Panc1 (cell line): ENCODE measurements around the gene SLC8B1. TPM values are rescaled to one million over a fixed set of nuclear protein-coding genes. Genes with fewer than 3 reads are reported as not detected.

Experiments used
- ATAC-seq: fragments of 200-7000 bp; cut with Tn5 transposase; 2 replicates; pipeline ENCODE4 v1.9.1; 2020; ENCODE audit warnings: mild to moderate bottlenecking, moderate library complexity
- BruUV-seq: library from RNA; stranded (reverse); fragments of 400-500 nt; replicated peaks from 2 replicates; lab custom pipeline; 2021; lab: Mats Ljungman, UMichigan
- CTCF ChIA-PET: fragments of 300-600 bp; sonication (Branson Sonifier 250); formaldehyde crosslinking; loops from one replicate; lab custom pipeline; 2022; ENCODE audit warnings: antibody characterized with exemption; lab: Charles Lee
- POLR2A ChIA-PET: fragments of 300-600 bp; sonication (Branson Sonifier 250); formaldehyde crosslinking; loops from one replicate; lab custom pipeline; 2022; ENCODE audit warnings: antibody characterized with exemption; lab: Charles Lee
- DNase-seq: peaks from one replicate; pipeline ENCODE4 v3.0.0-alpha.2; 2010; ENCODE audit warnings: low read depth, low spot score
- H3K27ac ChIP-seq: 2 replicates; pipeline ENCODE4 v1.5.1; 2011; ENCODE audit warnings: mild to moderate bottlenecking, low read length, inconsistent platforms
- H3K27me3 ChIP-seq: fragments of 200-500 bp; sonication (Bioruptor generic); 2 replicates; pipeline ENCODE4 v1.6.0; 2014; ENCODE audit warnings: low read length, inconsistent platforms; ENCODE audit not compliant: control insufficient read depth, insufficient read depth
- H3K36me3 ChIP-seq: fragments of 200-500 bp; sonication (Bioruptor generic); 2 replicates; pipeline ENCODE4 v1.5.1; 2014; ENCODE audit warnings: inconsistent platforms, mild to moderate bottlenecking, low read length, moderate library complexity; ENCODE audit not compliant: control insufficient read depth, insufficient read depth
- H3K4me1 ChIP-seq: 2 replicates; pipeline ENCODE4 v1.5.1; 2011; ENCODE audit warnings: inconsistent platforms, mild to moderate bottlenecking, low read length, moderate library complexity; ENCODE audit not compliant: control insufficient read depth, insufficient read depth
- H3K4me3 ChIP-seq, 2 experiments: 2 replicates each; pipeline ENCODE4 v1.5.1; 2011 to 2012; ENCODE audit warnings: low read depth in 2 of 2, low read length in 2 of 2, mild to moderate bottlenecking in 2 of 2, inconsistent platforms in 1 of 2, moderate library complexity in 1 of 2
- H3K9me3 ChIP-seq: fragments of 200-500 bp; sonication (Bioruptor generic); 2 replicates; pipeline ENCODE4 v1.5.1; 2014; ENCODE audit warnings: low read depth, mild to moderate bottlenecking, inconsistent platforms, low read length, moderate library complexity; ENCODE audit not compliant: control insufficient read depth, insufficient read depth
- POLR2AphosphoS5 ChIP-seq: IDR thresholded peaks from 2 replicates; pipeline ENCODE4 v1.6.1; 2012; ENCODE audit warnings: mild to moderate bottlenecking, low read depth, low read length, moderate library complexity
- SIN3A ChIP-seq: IDR thresholded peaks from 2 replicates; pipeline ENCODE4 v1.6.1; 2012; ENCODE audit warnings: low read depth, mild to moderate bottlenecking, low read length, moderate library complexity, borderline replicate concordance; ENCODE audit not compliant: insufficient read depth
- TCF7L2 ChIP-seq: IDR thresholded peaks from 2 replicates; pipeline ENCODE4 v1.6.1; 2011; ENCODE audit warnings: mild to moderate bottlenecking, low read depth, low read length, inconsistent platforms
- in situ Hi-C: cut with HindIII; loops from 2 replicates; pipeline ENCODE4 v1.10.0; 2016; ENCODE audit warnings: low sequenced_read_pairs, low pct_unique_long_range_greater_than_20kb
- intact Hi-C: fragments of 100-400 bp; cut with micrococcal nuclease; formaldehyde crosslinking; loops from one replicate; pipeline ENCODE4 v1.10.0; 2022; ENCODE audit not compliant: unreplicated experiment
- total RNA-seq: library from RNA; stranded (reverse); gene quantifications from one replicate; pipeline ENCODE4 v1.2.1, GENCODE V29; 2021; ENCODE audit not compliant: unreplicated experiment
- TF ChIP-seq, protein P1 (sequence below): fragments of 450-650 bp; IDR thresholded peaks from 2 replicates; pipeline ENCODE4 v1.5.1; 2017; ENCODE audit warnings: mild to moderate bottlenecking
- TF ChIP-seq, protein P2 (sequence below), 2 experiments: IDR thresholded peaks; 2 replicates each; pipeline ENCODE4 v1.6.1; 2011 to 2012; ENCODE audit warnings: low read depth in 2 of 2, control low read depth in 1 of 2, low read length in 1 of 2, mild to moderate bottlenecking in 1 of 2, moderate library complexity in 1 of 2; ENCODE audit not compliant: insufficient read depth in 1 of 2

Gene SLC8B1
- total RNA-seq, 1 experiment from 2014 or later: 26.7 TPM

DNA sequence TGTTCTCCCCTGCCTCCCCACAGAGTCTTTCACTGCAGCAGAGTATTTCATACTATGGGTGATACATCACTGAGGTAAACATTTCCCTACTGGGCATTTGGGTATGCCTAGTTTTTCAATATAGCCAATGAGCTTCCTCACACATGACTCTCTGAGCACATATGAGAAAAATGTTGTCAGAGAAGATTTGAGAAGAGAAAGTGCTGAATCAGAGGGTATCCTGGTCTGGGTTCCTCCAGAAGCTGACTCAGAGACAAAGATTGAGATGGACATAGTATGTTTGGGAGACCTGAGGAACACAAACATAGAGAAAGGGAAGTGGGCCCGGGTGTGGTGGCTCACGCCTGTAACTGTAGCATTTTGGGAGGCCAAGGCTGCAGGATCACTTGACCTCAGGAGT is 12.6 kb downstream of the SLC8B1 start:
- ChIA-PET CTCF (no interaction called here), POLR2A (no interaction called here)
- DNase-seq (no peak), ATAC-seq (no peak)
- H3K4me1 ChIP-seq: no peaks in the 10 kb centered on the region
- BruUV-seq: no TSS peak
- H3K27me3 ChIP-seq: no peaks in the 10 kb centered on the region
- intact Hi-C loops: no loop called here
- H3K27ac ChIP-seq: no peak overlapping the region
- no peak overlapping the region for H3K4me3 ChIP-seq
- in situ Hi-C loops: no loop called here
- no peaks in the 10 kb centered on the region for H3K9me3 ChIP-seq
- no peaks in the 10 kb centered on the region for H3K36me3 ChIP-seq
- no peak for TF ChIP-seq POLR2AphosphoS5
- no peak for TF ChIP-seq TCF7L2
- TF ChIP-seq, protein P1, sequence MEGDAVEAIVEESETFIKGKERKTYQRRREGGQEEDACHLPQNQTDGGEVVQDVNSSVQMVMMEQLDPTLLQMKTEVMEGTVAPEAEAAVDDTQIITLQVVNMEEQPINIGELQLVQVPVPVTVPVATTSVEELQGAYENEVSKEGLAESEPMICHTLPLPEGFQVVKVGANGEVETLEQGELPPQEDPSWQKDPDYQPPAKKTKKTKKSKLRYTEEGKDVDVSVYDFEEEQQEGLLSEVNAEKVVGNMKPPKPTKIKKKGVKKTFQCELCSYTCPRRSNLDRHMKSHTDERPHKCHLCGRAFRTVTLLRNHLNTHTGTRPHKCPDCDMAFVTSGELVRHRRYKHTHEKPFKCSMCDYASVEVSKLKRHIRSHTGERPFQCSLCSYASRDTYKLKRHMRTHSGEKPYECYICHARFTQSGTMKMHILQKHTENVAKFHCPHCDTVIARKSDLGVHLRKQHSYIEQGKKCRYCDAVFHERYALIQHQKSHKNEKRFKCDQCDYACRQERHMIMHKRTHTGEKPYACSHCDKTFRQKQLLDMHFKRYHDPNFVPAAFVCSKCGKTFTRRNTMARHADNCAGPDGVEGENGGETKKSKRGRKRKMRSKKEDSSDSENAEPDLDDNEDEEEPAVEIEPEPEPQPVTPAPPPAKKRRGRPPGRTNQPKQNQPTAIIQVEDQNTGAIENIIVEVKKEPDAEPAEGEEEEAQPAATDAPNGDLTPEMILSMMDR: no peak
- TF ChIP-seq SIN3A: no peak
- TF ChIP-seq, protein P2, sequence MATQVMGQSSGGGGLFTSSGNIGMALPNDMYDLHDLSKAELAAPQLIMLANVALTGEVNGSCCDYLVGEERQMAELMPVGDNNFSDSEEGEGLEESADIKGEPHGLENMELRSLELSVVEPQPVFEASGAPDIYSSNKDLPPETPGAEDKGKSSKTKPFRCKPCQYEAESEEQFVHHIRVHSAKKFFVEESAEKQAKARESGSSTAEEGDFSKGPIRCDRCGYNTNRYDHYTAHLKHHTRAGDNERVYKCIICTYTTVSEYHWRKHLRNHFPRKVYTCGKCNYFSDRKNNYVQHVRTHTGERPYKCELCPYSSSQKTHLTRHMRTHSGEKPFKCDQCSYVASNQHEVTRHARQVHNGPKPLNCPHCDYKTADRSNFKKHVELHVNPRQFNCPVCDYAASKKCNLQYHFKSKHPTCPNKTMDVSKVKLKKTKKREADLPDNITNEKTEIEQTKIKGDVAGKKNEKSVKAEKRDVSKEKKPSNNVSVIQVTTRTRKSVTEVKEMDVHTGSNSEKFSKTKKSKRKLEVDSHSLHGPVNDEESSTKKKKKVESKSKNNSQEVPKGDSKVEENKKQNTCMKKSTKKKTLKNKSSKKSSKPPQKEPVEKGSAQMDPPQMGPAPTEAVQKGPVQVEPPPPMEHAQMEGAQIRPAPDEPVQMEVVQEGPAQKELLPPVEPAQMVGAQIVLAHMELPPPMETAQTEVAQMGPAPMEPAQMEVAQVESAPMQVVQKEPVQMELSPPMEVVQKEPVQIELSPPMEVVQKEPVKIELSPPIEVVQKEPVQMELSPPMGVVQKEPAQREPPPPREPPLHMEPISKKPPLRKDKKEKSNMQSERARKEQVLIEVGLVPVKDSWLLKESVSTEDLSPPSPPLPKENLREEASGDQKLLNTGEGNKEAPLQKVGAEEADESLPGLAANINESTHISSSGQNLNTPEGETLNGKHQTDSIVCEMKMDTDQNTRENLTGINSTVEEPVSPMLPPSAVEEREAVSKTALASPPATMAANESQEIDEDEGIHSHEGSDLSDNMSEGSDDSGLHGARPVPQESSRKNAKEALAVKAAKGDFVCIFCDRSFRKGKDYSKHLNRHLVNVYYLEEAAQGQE (IDR thresholded peaks at IDR 0.05; ENCODE audit: insufficient read depth in 1 of 2, low read depth in 2 of 2, low read length in 1 of 2): no peak

DNA sequence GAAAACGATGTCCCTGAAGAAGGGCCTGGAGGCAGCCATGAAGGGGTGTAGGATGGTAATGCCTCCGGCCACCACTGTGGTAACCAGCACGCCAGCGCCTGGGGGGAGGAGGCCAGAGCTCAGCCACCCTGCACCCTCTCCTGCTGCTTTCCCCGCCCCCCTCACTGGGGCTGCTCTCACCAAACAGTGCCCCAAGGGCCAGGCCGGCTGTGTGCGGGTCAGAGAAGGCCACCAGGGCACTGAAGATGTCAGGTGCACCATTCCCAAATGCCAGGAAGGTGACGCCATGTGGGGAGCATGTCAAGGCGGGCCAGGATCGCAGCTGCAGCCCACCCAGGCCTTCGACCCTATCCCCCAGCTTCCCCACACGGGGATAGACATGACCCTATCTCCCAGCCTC is 14.5 kb downstream of the SLC8B1 start:
- DNase-seq: no peak
- Histone ChIP-seq H3K9me3 (no peaks in the 10 kb centered on the region), H3K36me3 (no peaks in the 10 kb centered on the region), H3K27me3 (no peaks in the 10 kb centered on the region), H3K4me3 (no peak overlapping the region), H3K4me1 (no peaks in the 10 kb centered on the region), H3K27ac (no peak overlapping the region)
- intact Hi-C loops: no loop called here
- no peak for ATAC-seq
- CTCF ChIA-PET: no interaction called here
- TF ChIP-seq SIN3A (no peak), TCF7L2 (no peak), POLR2AphosphoS5 (no peak)
- TF ChIP-seq, protein P2 (IDR thresholded peaks at IDR 0.05; ENCODE audit: insufficient read depth in 1 of 2, low read depth in 2 of 2, low read length in 1 of 2): no peak
- TF ChIP-seq, protein P1: no peak
- in situ Hi-C loops: no loop called here
- no TSS peak for BruUV-seq
- POLR2A ChIA-PET: no interaction called here
